Measurements from ENCODE around the gene ZMYND8.

DNA sequence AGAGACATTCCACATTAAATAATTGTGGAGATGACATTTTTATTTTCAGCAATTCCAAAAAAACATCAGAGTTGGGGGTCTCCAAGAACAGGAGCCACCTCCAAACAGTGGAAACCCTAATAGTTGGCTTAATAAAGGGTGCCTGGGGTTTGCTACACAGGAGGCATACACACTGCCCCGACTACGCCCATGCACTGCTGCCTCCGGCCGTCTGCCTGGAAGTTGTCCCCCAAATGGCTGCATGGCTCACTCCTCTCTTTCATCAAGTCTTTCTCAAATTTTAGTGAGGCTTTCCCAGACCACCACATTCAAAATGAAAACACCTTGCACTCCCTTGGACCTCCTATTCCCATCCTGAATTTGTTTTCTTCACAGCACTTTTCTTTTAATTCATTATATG, 58.8 kb downstream of the ZMYND8 start:
- TF ChIP-seq, protein P1, sequence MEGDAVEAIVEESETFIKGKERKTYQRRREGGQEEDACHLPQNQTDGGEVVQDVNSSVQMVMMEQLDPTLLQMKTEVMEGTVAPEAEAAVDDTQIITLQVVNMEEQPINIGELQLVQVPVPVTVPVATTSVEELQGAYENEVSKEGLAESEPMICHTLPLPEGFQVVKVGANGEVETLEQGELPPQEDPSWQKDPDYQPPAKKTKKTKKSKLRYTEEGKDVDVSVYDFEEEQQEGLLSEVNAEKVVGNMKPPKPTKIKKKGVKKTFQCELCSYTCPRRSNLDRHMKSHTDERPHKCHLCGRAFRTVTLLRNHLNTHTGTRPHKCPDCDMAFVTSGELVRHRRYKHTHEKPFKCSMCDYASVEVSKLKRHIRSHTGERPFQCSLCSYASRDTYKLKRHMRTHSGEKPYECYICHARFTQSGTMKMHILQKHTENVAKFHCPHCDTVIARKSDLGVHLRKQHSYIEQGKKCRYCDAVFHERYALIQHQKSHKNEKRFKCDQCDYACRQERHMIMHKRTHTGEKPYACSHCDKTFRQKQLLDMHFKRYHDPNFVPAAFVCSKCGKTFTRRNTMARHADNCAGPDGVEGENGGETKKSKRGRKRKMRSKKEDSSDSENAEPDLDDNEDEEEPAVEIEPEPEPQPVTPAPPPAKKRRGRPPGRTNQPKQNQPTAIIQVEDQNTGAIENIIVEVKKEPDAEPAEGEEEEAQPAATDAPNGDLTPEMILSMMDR (IDR thresholded peaks at IDR 0.05): no peak
- TF ChIP-seq POLR2A (IDR thresholded peaks at IDR 0.05): no peak

Measured in Peyer's patch (tissue), 4 donors.